ENCODE measurements around the gene ZDHHC19.
"Not testable (repeated sequence)": the region's sequence is repeated elsewhere in the genome, so short reads cannot be mapped to it uniquely, and the experiment has no call there.

ZDHHC19 gene

GRCh38 chr3:196216089-196216564 lies 4.9 kb upstream of the ZDHHC19 start, which contains the start of gene SLC51A:
SLC51A (plus strand) TSS chr3:196216534; CDS start chr3:196216713, 179 bp downstream.
- H3K27ac ChIP-seq: peak within 1 kb of the TSS; percentile 44
- TF ChIP-seq CTCF (conservative IDR thresholded peaks at IDR 0.05): no peak

- H3K27ac ChIP-seq: peak overlapping the region; percentile 44
- no peak for TF ChIP-seq CTCF (conservative IDR thresholded peaks at IDR 0.05)
These were observed 4.4 kb upstream of the ZDHHC19 start for GRCh38 chr3:196215493-196216020.

GRCh38 chr3:196214783-196215441 lies 3.7 kb upstream of the ZDHHC19 start:
- no peak for TF ChIP-seq CTCF (conservative IDR thresholded peaks at IDR 0.05)
- H3K27ac ChIP-seq: peak overlapping the region; percentile 44; the same call in 1 of the 2 replicates

- not testable (repeated sequence) for H3K27ac ChIP-seq
These were observed 1.1 kb downstream of the ZDHHC19 start for GRCh38 chr3:196209944-196210672.

GRCh38 chr3:196208942-196209695 lies 2.1 kb downstream of the ZDHHC19 start:
- no peak for TF ChIP-seq CTCF (conservative IDR thresholded peaks at IDR 0.05)
- H3K27ac ChIP-seq: no peak overlapping the region

- H3K27ac ChIP-seq: no peak overlapping the region
- TF ChIP-seq CTCF (conservative IDR thresholded peaks at IDR 0.05): no peak
These were observed 3.2 kb downstream of the ZDHHC19 start for GRCh38 chr3:196207833-196208607.

- no peak for TF ChIP-seq CTCF (conservative IDR thresholded peaks at IDR 0.05)
- H3K27ac ChIP-seq: no peak overlapping the region
These were observed 3.9 kb downstream of the ZDHHC19 start for GRCh38 chr3:196207159-196207832.

- not testable (repeated sequence) for H3K27ac ChIP-seq
These were observed 5.6 kb downstream of the ZDHHC19 start for GRCh38 chr3:196205442-196206205.

Data from VCaP (cell line).